GM19099 (cell line): ENCODE data around the gene AVEN.

Experiments
- POLR2A ChIP-seq: IDR thresholded peaks from 3 replicates; pipeline ENCODE4 v1.6.1; 2011; ENCODE audit warnings: low read depth; ENCODE audit not compliant: insufficient read length; ENCODE audit errors: extremely low read depth

AVEN gene

GRCh38 chr15:34038871-34039789, at the start of gene AVEN:
TSS of gene AVEN (minus strand) at chr15:34039204. CDS start at chr15:34039046, 158 bp downstream.
- no peak for TF ChIP-seq POLR2A

GRCh38 chr15:34085746-34086145, 46.7 kb upstream of the AVEN start:
- no peak for TF ChIP-seq POLR2A

GRCh38 chr15:34084086-34084485, 45.1 kb upstream of the AVEN start:
- no peak for TF ChIP-seq POLR2A

GRCh38 chr15:34079904-34080303, 40.9 kb upstream of the AVEN start:
- TF ChIP-seq POLR2A, result no peak

- no peak for TF ChIP-seq POLR2A
Observed at GRCh38 chr15:34078900-34079299, 39.9 kb upstream of the AVEN start.

GRCh38 chr15:34076785-34077184, 37.8 kb upstream of the AVEN start:
- TF ChIP-seq POLR2A, result no peak

GRCh38 chr15:34070003-34070402, 31.0 kb upstream of the AVEN start:
- TF ChIP-seq POLR2A, result no peak

GRCh38 chr15:34065941-34066340, 26.9 kb upstream of the AVEN start:
- no peak for TF ChIP-seq POLR2A

GRCh38 chr15:34065261-34065660, 26.3 kb upstream of the AVEN start:
- TF ChIP-seq POLR2A, result no peak

- TF ChIP-seq POLR2A, result no peak
Observed at GRCh38 chr15:34064438-34064837, 25.4 kb upstream of the AVEN start.

- TF ChIP-seq POLR2A, result no peak
Observed at GRCh38 chr15:34059946-34060345, 20.9 kb upstream of the AVEN start.

- no peak for TF ChIP-seq POLR2A
Observed at GRCh38 chr15:34059476-34059875, 20.5 kb upstream of the AVEN start.

GRCh38 chr15:34056911-34057310, 17.9 kb upstream of the AVEN start:
- no peak for TF ChIP-seq POLR2A

- no peak for TF ChIP-seq POLR2A
Observed at GRCh38 chr15:34055868-34056595, 17.0 kb upstream of the AVEN start.

- no peak for TF ChIP-seq POLR2A
Observed at GRCh38 chr15:34054081-34054707, 15.2 kb upstream of the AVEN start.
